Osteoblast (primary cell): ENCODE measurements around the gene C2CD2L. TPM values are rescaled to one million over a fixed set of nuclear protein-coding genes. Genes with fewer than 3 reads are reported as not detected.

ENCODE experiments used
- DNase-seq: peaks from one replicate; pipeline ENCODE4 v3.0.0; 2011; ENCODE audit warnings: low spot score, mixed read lengths; ENCODE audit not compliant: insufficient read length; ENCODE audit errors: missing footprints
- H2AFZ ChIP-seq: 2 replicates; pipeline ENCODE4 v1.6.0; 2011; ENCODE audit warnings: mild to moderate bottlenecking, low read length
- H3K27ac ChIP-seq: 2 replicates; pipeline ENCODE4 v1.5.1; 2011; ENCODE audit warnings: mild to moderate bottlenecking, low read depth, low read length, moderate library complexity
- H3K27me3 ChIP-seq: 2 replicates; pipeline ENCODE4 v1.6.0; 2012; ENCODE audit warnings: mild to moderate bottlenecking, control low read depth, inconsistent platforms, low read length, moderate library complexity; ENCODE audit not compliant: insufficient read depth
- H3K36me3 ChIP-seq: 2 replicates; pipeline ENCODE4 v1.5.1; 2011; ENCODE audit warnings: mild to moderate bottlenecking, low read length, control low read depth, moderate library complexity; ENCODE audit not compliant: insufficient read depth
- H3K4me1 ChIP-seq: 2 replicates; pipeline ENCODE4 v1.5.1; 2011; ENCODE audit warnings: mild to moderate bottlenecking, low read length, control low read depth, moderate library complexity; ENCODE audit not compliant: insufficient read depth
- H3K4me2 ChIP-seq: 2 replicates; pipeline ENCODE4 v1.6.0; 2011; ENCODE audit warnings: mild to moderate bottlenecking, low read length; ENCODE audit not compliant: insufficient read depth
- H3K4me3 ChIP-seq: fragments of 200-600 bp; sonication (generic); 3 replicates; pipeline ENCODE4 v1.5.1; 2012; ENCODE audit warnings: mild to moderate bottlenecking, low read length, inconsistent platforms; ENCODE audit not compliant: insufficient read depth
- H3K79me2 ChIP-seq: 2 replicates; pipeline ENCODE4 v1.6.0; 2012; ENCODE audit warnings: mild to moderate bottlenecking, low read length, control low read depth, inconsistent platforms; ENCODE audit not compliant: insufficient read depth
- H3K9me3 ChIP-seq: 2 replicates; pipeline ENCODE4 v1.5.1; 2011; ENCODE audit warnings: low read depth, low read length, control low read depth
- H4K20me1 ChIP-seq: 2 replicates; pipeline ENCODE4 v1.6.0; 2012; ENCODE audit warnings: mild to moderate bottlenecking, low read length, control low read depth; ENCODE audit not compliant: insufficient read depth
- total RNA-seq: library from RNA; depleted of rRNA; stranded (reverse); fragments of >200 nt; gene quantifications from 2 replicates; pipeline ENCODE4 v1.2.3, GENCODE V29; 2012
- TF ChIP-seq, protein P1 (sequence below): IDR thresholded peaks from 2 replicates; pipeline ENCODE4 v1.5.1; 2011; ENCODE audit warnings: mild to moderate bottlenecking, low read depth, low read length, moderate library complexity; ENCODE audit errors: extremely low read depth

C2CD2L gene
- total RNA-seq, 1 donor = 6.2 TPM

DNA sequence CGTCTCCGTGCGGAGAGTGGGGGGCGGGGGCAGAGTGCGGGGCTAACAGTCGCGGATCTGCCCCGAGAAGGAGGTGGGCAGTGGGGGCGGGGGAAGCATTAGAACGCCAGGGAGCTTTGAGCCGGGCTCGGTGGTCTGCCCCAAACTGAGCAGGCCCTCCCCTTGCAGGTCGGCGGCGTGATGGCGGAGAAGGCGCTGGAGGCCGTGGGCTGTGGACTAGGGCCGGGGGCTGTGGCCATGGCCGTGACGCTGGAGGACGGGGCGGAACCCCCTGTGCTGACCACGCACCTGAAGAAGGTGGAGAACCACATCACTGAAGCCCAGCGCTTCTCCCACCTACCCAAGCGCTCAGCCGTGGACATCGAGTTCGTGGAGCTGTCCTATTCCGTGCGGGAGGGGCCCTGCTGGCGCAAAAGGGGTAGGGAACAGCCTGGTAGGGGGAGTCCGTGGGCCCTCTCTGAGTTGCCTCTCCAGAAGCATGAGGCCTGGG lies 42.7 kb downstream of the C2CD2L start:
- Histone ChIP-seq H3K27ac (no peak overlapping the region), H2AFZ (no peak overlapping the region), H3K79me2 (no peaks in the 10 kb centered on the region), H3K4me3 (peak overlapping the region; percentile 70), H3K36me3 (no peaks in the 10 kb centered on the region), H3K4me1 (peaks cover 4% of the 10 kb centered on the region), H3K4me2 (peak overlapping the region; percentile 82), H4K20me1 (no peaks in the 10 kb centered on the region), H3K27me3 (peaks cover 63% of the 10 kb centered on the region), H3K9me3 (no peaks in the 10 kb centered on the region)
- TF ChIP-seq, protein P1, sequence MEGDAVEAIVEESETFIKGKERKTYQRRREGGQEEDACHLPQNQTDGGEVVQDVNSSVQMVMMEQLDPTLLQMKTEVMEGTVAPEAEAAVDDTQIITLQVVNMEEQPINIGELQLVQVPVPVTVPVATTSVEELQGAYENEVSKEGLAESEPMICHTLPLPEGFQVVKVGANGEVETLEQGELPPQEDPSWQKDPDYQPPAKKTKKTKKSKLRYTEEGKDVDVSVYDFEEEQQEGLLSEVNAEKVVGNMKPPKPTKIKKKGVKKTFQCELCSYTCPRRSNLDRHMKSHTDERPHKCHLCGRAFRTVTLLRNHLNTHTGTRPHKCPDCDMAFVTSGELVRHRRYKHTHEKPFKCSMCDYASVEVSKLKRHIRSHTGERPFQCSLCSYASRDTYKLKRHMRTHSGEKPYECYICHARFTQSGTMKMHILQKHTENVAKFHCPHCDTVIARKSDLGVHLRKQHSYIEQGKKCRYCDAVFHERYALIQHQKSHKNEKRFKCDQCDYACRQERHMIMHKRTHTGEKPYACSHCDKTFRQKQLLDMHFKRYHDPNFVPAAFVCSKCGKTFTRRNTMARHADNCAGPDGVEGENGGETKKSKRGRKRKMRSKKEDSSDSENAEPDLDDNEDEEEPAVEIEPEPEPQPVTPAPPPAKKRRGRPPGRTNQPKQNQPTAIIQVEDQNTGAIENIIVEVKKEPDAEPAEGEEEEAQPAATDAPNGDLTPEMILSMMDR = no peak
- DNase-seq = peak; percentile 25

DNA sequence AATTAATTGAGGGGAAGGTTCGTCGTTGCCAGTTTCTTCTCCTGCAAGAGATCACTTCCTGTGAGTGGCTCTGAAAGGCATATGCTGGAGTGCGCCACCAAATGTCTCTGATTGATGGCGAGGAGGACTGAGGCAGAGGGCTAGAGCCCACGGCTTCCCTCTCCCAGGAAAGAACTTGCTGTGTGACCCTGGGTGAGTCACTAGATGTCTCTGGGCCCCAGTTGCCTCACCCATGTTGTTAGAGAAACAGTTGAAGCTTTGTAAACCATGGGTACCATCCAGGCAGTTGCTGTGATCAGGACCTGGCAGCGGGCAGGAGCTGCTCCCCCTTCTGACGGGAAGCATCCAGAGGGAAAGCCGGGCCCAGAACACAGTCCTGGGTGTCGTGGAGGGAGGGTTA lies 44.9 kb downstream of the C2CD2L start:
- Histone ChIP-seq H3K4me2 (no peak overlapping the region), H3K79me2 (no peaks in the 10 kb centered on the region), H4K20me1 (no peaks in the 10 kb centered on the region), H3K9me3 (no peaks in the 10 kb centered on the region), H3K4me3 (no peak overlapping the region), H3K27me3 (peaks cover 66% of the 10 kb centered on the region), H3K36me3 (no peaks in the 10 kb centered on the region), H2AFZ (no peak overlapping the region), H3K4me1 (peaks cover 4% of the 10 kb centered on the region), H3K27ac (no peak overlapping the region)
- TF ChIP-seq, protein P1 = no peak
- DNase-seq = peak; percentile 17

DNA sequence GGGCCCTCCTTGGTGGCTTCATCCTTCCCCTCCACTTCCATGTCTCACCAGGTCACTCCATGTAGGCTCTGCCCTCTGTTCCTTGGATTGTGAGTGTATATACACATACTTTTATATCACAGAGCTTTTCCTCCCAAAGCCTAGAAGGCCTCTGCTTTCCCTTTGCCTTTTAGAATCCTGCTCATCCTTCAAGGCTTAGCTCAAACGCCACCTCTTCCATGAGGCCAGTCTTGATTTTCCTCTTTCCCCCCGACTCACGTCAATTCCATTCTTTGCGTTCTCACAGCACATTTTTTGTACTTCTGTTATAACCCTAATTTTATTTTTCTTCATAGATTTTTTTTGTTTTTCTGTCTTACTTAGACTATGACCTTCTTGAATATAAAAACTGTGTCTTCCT lies 45.5 kb downstream of the C2CD2L start:
- H2AFZ ChIP-seq = no peak overlapping the region
- H3K27me3 ChIP-seq = peaks cover 62% of the 10 kb centered on the region
- no peak for DNase-seq
- no peaks in the 10 kb centered on the region for H3K36me3 ChIP-seq
- H3K79me2 ChIP-seq = no peaks in the 10 kb centered on the region
- H3K4me1 ChIP-seq = peaks cover 4% of the 10 kb centered on the region
- TF ChIP-seq, protein P1 = no peak
- H3K27ac ChIP-seq = no peak overlapping the region
- no peaks in the 10 kb centered on the region for H3K9me3 ChIP-seq
- H4K20me1 ChIP-seq = no peaks in the 10 kb centered on the region
- H3K4me2 ChIP-seq = no peak overlapping the region
- H3K4me3 ChIP-seq = no peak overlapping the region

DNA sequence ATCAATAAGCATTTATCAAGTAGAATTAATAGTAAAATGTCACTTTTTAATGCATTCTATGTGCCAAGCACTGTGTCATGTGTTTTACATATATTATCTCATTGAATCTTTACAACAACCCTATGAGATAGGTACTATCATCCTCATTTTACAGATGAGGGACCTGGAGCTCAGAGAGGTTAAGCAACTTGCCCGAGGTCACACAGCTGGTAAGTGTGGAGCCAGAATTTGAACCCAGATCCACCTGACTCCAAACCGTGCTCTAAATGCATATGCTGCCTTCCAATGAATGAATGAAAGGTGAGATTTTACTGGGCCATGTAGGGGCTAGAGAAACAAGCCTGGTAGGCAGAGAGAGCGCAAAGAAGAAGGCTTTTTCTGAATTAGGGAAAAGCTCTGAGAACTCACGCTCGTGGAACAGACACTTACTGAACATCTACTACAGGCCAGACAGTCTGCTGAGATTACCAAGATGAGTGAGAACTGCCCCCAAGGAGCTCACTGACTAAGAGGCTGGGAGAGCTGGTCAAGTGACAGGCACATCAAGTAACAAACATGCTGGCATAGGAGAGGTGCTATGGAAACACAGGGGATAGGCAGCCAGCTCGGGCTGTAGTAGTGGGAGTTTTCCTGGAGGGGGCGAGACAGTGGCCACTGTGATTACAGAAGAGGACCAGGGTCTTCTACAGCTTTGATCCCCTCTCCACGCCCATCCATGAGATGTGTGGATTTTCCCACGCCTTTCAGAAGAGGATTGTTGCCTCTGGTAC lies 46.1 kb downstream of the C2CD2L start:
- TF ChIP-seq, protein P1 = peak; percentile 11

More for the DNA sequence above, 46.1 kb downstream of the C2CD2L start:
- no peak overlapping the region for H2AFZ ChIP-seq
- H3K4me1 ChIP-seq = peaks cover 4% of the 10 kb centered on the region
- no peaks in the 10 kb centered on the region for H3K9me3 ChIP-seq
- no peak overlapping the region for H3K4me3 ChIP-seq
- no peaks in the 10 kb centered on the region for H3K36me3 ChIP-seq
- no peak overlapping the region for H3K4me2 ChIP-seq
- H3K27ac ChIP-seq = no peak overlapping the region
- DNase-seq = peak; percentile 82
- peaks cover 55% of the 10 kb centered on the region for H3K27me3 ChIP-seq
- H3K79me2 ChIP-seq = no peaks in the 10 kb centered on the region
- no peaks in the 10 kb centered on the region for H4K20me1 ChIP-seq
